HG03108 (cell line): Measurements from ENCODE around the gene JADE2.

Source experiments
- ATAC-seq: cut with Tn5 transposase; IDR thresholded peaks from one replicate; pipeline ENCODE4 v1.9.1; 2021; ENCODE audit warnings: moderate library complexity; ENCODE audit not compliant: unreplicated experiment

JADE2 gene

DNA sequence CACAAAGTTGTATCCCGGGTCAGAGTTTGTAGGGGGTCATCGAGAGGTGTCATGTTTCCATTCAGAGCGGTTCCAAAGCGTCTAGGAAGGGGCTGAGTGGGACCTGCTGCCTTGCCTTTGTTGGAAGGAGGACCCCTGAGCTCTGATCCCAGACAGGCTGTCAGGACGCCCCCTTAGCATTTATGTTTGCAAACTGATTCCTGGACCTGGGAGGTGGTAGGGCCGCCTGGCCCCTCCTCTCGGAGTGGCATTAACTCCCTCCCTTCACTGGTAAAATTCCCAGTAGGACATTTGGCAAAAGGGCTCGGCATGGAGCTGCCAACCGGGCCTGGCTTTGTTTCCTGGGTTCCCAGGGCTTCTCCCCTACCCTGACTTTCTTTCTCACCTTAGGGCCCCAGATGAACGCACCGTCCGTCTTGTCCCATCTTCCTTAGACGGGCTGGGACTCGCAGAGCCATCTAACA, 2.5 kb downstream of the JADE2 start:
- no peak for ATAC-seq

DNA sequence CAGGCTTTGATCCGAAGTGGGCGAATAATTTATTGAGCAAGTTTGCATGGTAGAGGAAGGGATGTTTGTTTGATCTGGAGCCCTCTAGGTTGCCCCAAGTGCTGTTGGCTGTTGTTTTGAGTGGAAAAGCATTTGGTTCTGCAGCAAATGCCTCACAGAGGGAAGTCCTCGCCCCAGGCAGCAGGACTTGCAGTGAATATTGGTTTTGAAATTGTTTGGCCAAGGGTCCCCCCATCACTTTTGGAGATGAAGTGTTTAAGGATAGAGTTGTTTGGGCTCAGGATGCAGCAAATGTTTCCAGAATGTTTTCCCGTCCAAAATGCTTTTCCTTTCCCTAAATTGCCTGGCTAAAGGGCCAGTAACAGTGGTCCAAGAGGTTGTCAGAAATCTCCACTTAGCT, 3.1 kb downstream of the JADE2 start:
- no peak for ATAC-seq

DNA sequence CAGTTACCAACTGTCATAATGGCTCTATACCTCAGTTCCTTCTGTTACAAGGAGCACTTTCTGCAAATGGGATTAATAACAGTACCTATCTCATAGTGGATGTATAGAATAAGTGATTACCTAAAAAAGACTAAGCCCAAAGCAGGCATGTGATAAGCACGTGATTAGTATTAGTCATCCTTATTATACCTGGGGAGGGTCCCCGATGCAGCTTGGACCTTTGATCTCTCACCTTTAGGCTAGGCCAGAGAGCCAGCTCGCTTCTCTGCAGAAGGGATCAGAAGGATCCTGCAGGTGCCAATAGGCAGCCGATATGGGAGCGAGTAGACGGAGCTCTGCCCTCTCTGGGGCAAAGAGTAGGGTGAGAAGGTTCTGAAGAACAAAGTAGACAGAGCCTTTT, 4.0 kb downstream of the JADE2 start:
- ATAC-seq: no peak

DNA sequence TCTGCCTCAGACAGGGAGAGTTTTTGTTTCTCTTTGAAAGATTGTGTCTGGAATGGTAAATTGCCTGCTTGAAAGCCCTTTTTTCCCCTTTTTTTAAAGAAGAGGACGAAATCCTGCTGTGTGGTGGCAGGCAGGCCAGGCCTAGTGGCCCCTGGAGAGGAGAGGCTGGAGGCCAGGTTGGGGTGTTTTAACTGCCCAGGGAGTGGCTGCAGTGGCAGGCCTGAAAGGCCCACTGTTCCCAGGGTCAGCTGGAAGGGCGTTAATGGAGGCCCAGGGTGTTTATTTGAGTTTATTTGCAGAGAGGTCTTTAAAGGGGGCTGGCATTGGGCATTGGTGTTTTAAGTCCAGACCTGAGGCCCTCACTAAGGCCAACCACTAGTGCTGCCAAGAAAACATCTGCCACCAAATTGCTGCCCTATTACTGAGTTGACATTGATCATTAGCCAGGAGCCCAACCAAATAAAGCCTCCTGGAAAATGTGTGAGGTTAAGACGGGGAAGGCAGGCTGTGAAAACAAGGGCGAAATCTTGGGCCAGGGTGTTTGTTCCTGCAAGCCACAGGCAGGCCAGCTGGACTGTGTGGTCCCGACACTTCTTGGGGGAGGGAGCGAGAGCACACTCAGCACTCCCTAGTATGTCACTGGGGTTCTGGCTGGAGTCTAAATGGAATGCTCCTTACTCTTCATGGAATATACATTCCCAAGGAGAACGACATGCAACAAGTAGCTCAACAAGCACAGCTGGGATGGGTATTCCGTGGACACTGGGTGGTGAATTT, 5.0 kb downstream of the JADE2 start:
- no peak for ATAC-seq

DNA sequence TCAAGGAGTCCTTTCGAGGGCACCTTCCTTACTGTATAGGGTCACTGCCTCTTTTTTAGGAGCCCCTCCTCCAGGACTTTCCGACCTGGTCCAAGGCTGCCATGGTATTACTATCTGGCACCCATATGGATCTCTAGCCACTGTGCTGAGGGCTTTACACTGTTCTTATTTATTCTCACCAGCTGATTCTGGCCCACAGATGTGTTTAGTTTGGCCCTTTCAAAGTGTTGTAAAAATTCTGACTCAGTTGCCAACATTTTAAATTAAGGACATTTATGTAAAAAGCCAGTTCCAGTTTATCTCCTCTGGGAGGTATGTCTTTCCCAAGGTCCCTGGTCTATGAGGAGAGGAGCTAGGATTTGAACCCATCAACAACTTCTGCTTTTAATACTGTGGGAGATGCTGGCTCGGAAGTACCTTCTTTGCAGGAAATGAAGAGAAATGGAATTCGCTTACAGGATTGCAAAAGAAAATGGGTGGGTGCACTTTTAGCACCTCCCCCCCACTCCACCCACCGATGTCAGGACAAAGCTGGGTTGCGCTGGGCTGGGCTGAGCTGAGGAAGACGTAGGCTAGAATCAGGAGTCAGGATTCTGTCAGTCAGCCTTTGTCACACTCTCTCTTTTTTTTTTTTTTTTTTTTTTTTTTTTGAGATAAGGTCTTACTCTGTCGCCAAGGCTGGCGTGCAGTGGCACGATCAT, 7.8 kb downstream of the JADE2 start:
- no peak for ATAC-seq

DNA sequence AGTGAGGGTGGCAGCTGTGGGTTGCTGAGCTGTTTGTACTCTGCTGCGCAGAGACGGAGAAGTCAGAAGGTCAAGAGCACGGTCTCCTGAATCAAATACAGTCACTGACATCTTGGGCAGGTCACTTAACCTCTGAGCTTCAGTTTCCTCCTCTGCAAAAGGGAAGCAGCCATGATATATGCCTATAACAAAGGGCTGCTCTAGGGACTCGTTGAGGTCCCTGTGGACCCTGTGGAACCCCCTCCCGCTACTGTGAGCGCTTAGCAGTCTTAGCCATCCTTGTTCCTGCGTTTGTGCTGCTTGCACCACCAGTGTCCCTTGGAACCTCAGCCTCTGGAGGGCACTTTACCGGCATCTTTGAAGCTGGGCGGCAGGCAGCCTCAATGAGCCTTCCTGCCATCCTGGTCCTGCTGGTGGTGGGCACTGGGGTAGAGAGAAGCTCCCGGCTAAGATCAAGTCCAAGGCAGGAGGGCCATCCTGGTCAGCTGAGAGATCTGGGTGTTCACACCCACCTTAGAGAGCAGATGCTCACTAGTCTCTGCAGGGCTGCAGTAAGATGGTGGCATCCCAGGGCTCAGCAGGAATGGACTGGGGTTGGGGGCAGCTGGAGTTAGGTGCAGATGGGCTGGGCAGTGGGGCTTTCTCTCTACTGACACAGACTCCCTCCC, 8.7 kb downstream of the JADE2 start:
- ATAC-seq: no peak

DNA sequence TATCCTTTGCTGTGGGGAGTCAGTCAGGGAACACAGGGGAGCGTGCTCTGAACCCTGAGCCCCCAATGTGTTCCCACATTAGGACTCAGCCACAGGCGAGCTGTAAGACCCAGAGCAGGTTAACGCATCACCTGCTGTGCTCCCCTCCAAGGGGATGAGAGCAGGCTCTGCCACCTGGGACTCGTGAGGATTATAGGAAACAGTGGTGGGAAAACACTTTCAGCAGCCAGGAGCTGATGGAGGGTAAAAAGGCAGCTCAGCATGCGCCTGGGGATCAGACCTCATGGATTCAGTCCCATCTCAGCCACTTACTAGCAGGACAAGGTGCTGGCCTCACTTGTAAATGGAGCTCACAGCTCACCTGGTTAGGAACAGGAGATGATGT, 9.2 kb downstream of the JADE2 start:
- ATAC-seq: no peak

DNA sequence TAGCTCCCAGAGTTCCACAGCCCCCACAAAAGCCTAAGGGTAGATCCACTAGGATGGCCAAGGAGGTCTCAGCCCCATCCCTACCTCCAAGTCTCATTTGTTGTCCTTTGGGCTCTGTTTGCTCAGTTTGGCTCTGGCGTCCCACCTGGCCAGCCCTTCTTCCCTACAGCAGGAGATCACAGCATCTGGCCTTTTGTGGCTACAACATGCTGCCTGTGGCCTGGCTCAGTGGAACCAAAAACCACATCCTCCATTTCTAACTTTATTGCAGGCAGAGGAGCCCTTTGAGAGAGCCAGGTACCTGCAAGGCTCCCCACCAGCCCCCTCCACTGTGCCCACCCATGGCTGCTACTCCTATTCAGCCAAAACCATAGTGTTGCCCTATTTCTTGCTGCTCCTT, 11.4 kb downstream of the JADE2 start:
- ATAC-seq: no peak

DNA sequence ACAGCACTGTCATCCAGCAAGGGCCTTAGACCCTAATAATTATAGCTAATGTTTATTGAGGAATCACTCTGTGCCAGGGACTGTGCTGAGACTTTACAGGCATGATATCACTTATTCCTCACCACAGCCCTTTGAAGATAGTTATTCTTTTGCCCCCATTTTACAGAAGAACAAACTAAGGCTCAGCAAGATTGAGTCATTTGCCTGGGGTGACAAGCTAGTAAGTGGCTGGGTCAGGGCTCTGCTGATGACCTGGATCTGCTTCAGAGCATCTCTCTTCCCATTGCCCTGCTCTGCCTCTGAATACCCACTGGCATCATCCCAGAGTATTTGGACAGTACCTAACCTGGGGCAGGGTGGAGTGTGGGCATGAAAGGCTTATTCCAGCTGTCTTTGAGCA, 11.8 kb downstream of the JADE2 start:
- ATAC-seq: no peak

DNA sequence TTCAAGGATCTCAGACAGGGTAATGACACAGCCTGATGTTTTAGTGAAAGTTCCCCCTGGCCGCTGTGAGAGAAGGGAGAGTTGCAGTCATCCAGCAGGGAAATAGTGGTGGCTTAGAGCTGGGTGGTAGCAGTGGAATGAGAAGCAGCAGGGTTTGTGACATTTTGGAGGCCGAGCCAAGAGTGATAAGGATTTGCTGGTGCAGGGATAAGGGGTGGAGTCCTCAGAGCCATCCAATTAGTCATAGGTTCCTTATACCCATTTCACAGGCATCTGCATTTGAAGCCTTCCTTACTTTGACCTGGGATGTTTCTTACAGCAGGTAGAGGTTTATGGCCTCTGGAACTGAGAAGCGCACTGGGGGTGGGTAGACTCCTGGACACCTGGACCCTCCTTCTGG, 12.8 kb downstream of the JADE2 start:
- ATAC-seq: no peak

DNA sequence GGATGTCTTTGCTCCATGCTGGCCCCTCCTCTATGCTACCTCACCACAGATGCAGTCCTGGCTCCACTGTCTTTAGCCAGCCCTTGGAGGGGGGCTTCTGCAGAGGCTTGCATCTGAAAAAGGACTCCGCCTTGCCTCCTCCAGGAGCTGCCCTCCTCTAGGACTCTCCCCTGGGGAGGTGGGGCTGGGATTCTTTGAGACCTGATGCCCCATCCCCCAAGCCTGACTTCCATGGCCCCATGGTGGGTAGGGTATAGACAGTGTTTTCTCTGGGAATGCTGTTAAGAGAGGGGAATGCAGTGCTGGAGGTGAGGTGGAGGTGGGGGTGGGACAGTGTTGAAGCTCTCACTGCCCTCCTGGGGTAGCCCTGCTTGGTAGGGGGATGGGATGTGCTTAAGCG, 14.3 kb downstream of the JADE2 start:
- no peak for ATAC-seq

DNA sequence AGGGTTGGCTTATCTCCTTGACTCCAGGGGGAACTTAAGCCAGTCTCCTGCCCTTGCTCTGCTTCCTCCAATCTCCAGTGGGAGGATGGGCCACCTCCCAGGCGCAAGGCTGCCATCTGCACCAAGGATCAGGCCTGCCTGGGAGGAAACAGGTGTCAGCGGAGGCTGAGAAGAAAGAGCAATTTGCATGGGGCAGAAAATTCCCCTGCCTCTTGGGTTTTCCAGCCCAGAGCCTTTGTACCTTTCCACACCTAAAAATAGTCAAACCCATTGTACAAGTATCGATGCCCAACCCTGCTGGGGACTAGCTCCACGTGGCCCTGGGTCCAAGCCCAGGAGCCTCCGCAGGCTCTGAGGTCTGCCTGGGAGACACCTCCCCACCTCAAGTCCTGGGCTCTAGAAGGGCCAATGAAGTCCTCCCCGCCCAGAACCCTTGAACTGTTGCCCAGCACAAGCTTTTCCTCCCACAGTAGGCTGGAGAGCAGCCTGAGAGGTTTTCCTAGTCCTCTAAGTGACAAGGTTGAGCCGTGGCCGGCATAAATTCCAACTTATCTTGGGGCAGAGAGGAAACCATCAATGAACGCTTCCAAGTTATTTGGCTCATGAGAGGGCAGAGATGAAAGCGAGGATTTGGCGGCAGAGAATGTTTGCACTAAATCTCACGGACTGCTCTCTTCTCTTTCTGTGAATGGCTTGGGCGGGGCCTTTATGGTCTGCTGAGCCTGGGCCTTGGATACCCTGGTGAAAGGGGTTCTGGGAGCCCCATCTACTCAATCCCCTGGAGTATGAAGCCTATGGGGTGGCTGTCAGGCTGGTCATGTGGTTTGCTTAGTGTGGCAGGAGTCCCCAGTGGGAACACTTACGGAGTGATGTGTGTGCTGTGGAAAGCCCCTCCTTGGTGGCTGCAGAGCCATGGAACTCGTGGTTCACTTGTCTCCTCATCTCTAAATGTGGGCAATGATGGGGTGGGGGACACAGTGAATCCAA, 15.6 kb downstream of the JADE2 start:
- no peak for ATAC-seq

DNA sequence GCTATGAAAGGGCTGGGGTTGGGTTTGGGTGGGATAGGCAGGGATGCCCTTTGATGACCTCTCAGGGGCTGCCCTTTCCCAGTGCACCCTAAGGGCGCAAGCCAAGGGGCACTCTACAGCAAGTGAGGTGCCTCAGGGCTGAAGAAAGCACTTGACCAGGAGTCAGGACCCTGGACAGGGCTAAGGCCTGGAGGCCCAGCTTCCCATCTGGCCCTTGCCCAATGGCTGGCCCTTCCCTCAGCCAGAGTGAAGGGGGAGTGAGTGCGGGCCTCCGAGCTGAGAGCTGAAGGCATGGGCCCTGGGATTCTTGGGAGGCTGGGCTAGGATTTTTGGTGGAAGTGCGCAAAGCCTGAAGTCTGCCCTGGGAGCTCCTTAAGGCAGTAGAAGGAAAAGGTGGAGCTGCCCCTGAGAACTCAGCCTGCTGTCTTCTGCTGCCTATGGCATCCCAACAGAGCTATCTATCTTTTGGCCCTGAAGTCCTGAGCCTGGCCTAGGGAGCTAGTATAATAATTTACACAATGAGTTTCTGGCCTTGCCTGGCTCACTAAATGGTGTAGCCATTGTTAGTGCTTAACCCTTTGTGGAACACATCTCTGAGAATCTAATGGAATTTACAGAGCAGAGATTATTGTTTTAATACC, 16.4 kb downstream of the JADE2 start:
- ATAC-seq: no peak

DNA sequence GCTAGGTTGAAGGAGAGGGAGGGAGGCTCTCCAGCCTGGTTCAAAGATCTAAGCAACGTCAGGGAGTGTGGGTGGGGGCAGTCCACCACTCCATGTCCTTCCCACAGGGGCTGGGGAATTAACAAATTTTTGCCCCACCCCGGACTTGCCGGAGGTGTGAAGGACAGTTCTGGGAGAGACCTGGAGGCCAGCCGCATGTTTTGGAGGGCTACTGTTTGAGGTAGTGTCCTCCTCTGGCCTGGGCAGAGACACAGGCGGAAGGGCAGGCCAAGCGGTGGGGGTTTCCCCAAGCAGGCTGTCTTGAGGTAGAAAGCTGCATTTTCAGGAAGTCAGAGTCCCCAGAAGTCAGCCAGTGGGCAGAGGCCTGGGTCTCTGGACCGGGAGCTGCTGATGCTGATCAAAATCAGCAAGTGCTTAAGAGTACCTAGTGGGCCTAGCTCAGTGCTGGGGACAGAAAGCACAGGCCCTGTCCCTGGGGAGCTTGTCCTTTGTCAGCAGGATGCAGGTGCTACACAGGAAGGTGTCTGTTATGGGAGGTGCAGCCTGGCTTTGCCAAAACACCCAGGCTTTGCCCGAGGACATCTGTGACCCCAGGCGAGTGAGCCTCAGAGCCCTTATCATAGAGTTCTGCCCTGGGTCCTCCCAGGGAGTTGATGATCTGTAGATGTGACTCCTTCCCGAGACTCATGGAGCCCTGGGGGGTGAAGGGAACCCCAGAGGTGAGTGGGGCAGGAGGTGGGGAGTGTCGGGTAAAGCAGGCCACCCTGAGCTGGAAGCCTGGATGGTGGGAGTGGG, 18.5 kb downstream of the JADE2 start:
- peak; percentile 60 for ATAC-seq

DNA sequence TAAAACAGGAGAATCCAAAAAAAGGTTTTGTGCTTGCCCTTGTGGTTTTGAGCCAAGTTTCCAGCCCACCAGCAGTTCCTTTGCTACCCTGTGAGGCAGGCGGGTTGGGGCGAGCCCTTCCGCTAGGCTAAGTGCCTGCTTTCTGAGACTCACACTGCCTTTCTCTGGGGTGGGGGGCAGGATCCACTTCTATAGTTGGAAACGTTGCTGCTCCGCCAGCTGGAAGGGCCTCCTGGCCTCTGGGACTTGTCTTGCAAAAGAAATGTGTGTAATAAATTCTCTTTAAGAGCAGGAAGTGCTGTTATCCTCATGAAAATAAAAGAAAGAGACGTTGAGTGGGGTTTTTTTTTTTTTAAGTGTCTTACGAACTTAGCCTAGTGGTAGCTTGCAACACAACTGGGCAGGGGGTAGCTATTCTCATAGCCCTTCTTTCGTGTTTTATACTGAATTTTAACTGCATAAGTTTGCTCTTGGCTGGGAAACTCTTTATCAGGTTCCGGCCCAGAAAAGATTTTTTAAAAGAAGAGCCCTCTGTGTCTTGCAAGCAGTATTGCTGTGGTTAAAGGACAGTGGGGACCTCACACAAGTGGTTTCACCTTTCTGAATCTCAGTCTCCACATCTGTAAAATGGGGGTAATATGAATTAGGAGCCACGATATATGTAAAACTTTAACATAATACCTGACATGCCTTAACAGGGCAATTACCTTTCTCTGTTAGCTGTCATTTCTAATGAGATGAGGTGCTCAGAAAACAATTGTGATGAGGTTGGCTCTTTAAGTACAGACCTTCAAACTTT, 19.8 kb downstream of the JADE2 start:
- ATAC-seq: no peak

DNA sequence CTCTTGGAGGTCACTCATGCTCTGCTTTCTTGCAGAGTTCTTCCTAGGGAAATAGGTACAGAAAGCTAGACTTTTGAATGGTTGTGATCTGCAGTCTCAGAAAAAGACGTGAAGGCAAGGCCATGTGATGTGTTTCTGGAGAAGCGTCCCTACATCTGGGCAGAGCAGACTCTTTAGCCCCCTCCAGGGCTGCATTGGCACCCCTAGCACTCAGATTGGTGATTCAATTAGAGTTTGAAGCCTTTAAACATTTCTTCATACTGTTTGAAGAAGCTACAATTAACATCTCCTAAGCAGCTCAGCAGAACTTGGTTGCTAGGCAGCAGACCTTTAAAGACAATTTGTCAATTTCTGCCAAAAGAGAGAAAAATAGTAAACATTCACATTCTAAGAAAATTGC, 21.6 kb downstream of the JADE2 start:
- no peak for ATAC-seq

DNA sequence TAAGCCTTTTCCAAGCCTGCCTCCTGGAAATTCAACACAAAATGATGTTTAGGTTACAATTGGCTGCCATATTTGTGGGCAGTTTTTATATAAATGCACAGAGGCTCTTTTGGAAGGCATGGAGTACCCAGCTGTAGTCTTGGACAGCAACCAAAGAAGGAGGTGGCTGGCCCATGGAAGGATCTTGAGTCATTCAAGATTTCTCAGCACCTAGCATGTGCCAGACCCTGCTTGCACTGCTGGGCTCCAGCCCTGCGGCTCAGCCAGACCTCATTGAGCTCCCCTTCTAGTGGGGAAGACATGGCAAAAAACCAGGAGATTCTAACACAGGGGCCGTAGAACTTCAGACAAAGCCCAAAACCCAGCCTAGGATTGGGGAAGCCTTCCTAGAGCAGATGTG, 22.1 kb downstream of the JADE2 start:
- ATAC-seq: no peak

DNA sequence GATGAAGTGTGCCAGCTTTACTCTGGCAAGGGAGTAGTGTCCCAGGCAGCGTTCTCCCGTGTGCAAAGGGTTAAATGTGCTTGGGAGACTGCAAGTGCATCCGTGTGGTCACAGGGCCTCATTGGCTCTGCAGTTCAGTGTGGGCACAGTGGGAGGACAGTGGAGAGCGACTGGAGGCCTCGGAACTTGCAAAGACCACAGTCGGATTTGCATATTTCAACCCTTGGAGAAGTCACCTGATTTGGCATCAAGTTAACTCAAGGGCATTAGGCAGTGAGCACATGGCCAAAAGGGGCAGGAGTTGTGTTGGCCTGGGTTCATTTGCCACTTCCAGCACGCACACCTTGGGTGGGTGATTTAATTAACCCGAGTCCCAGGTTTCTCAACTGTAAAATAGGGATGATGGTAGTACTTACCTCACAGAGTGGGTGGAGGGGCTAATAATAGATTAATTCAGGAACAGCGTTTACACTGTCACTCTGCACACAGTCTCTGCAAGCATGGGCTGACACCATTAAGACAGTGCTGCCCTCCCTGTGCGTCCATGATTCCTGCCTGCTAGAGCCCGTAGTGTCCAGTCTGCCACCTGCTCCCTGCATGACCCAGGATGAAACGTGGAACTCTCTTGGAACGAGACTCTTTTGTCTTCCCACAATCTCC, 22.7 kb downstream of the JADE2 start:
- ATAC-seq: no peak
